Airway epithelial cell (primary cell): ENCODE results near the gene VPS26B. TPM values are rescaled to one million over a fixed set of nuclear protein-coding genes. Genes with fewer than 3 reads are reported as not detected.

Experiments
- total RNA-seq: library from RNA; depleted of rRNA; stranded (reverse); fragments of >200 nt; gene quantifications from 2 replicates; pipeline ENCODE4 v1.2.3, GENCODE V29; 2015

Gene VPS26B
- 38.1 and 40.7 TPM in 2 replicates for total RNA-seq

DNA sequence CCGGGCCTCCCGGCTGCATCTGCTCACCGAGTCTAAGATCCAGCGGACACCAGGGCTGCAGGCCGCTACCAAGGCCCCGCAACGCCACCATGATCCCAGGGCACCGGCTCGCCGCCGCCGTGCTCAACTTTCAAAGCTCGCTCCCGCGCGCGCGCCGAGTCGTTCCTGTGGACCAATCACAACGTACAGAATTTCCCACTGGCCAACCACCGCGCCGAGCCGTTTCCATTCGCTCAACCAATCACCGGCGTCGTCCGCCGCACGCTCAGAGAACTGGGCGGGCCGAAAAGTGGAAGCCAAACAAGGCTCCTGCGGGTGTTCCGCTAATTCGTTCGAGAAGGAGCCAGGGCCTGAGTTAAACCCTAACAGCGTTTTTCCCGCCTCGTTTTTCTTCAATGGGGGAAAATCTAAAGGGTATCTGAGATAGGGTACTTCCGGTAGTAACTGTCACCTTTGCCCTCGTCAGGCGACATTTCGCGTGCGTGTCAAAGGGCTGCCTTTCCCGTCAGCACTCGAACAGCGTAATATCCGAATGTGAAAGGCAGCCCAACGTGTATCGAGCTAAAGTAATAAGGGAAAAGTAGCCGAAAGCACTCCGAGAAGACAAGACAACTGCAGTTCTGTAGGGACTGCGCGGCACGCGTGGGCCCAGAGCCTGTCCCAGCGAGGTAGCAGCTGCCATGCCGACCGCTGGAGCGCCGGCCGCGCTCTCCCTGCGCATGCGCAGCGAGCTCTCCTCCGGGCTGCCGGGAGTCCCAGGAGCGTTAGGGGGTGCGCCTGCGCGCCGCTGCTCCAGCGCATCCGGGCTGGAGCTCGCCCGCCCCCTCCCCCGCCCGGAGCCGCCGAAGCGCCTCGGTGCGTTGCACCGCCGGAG lies at the start of gene VPS26B, which contains the start of gene NCAPD3:
Gene VPS26B, plus strand, starts transcription at position 836 of the 874 bp plus-strand sequence. CDS start 452 bp downstream, outside the sequence.
Gene NCAPD3, minus strand, starts transcription at position 132 of the 874 bp plus-strand sequence. Its CDS starts 41 bp downstream, at position 91.

DNA sequence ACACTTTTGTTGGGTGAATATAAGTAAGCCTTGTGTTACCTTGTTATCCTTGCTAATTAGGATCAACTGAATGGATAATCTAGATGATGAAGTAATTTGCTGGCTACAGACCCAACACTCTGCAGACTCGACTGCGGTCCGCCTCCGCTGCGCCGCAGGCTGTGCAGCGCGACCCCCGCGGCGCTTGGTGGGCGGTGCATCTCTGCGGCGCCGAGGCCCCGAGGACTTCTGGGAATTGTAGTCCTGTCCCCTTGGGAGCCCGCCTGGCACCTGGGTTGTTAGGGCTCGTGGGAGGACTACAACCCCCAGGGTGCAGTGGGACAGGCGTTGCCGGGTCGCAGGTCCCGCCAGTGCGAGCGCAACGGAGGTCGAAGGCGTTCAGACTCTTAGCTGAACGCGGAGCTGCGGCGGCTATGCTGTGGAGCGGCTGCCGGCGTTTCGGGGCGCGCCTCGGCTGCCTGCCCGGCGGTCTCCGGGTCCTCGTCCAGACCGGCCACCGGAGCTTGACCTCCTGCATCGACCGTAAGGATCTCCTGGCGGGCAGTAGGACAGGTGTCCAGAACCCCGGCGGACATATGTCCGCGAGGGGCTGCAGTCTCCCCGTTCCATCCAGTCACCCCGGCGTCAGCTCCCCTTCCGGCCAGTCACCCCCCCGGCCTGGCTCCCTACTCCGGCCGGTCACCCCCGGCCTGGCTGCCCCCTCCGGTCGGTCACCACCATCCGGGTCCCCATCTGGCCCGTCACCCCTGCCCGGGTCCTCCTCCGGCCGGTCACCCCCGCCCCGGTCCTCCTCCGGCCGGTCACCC lies 28.9 kb downstream of the VPS26B start, which contains the start of the genes ACAD8 and THYN1:
Gene ACAD8, plus strand, starts transcription at position 381 of the 806 bp plus-strand sequence. Its CDS starts 33 bp downstream, at position 414.
Gene THYN1, minus strand, starts transcription at position 165 of the 806 bp plus-strand sequence. CDS start 470 bp downstream, outside the sequence.

DNA sequence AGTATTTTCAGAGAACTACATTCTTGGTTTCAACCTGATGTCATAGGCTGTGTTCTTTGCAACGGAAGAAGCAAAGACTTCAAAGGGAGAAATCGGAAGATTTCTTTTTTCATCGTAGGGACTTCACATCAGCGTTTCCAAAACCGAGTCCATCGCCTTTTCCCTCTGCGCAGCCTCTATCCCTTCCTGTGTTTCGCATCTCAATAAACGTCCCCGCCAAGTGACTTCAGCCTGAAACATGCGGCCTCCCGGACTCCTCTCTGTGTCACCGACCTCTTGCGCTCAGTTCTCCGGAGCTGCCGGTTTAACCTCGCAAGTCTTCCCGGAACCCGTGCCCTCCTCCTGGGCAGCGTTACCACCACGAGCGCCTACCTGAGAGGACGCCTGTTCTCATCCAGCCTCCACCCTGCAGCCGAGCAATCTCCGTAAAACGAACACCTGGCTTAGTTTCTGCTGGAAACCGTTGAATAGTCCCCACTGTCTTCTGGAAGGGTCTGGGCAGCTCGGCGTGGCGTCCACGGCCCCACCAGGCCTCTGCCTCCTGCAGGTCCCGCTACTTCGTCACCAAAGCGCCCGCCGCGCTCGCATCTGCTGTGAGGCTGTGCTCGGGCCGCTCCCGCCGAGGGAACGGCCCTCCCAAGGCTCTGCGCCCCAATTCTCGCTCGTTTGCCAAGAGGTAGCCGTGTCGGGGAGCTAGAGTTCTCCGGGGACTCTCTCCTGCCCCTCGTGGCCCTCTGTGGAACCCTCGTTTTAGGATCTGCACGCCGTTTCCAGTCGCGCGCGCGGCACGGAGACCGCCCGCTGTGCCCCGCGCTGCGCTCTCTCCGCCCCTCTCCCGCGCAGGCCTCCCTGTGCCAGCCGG lies 51.3 kb downstream of the VPS26B start, which contains the start of gene GLB1L3:
Gene GLB1L3, plus strand, starts transcription at position 846 of the 862 bp plus-strand sequence. CDS start 362 bp downstream, outside the sequence.

Other genes with a start within 250 kb of the VPS26B start
- 2.7 and 7.4 TPM in 2 replicates for gene JAM3, start 155.6 kb upstream of the VPS26B start, total RNA-seq
- 17.7 and 21.2 TPM in 2 replicates for gene NCAPD3, start 704 bp upstream of the VPS26B start, total RNA-seq
- gene THYN1, start 28.7 kb downstream of the VPS26B start, total RNA-seq, result 51.9 and 63.5 TPM in 2 replicates
- 16.6 and 16.8 TPM in 2 replicates for gene ACAD8, start 28.9 kb downstream of the VPS26B start, total RNA-seq
- 0.19 and 0.42 TPM in 2 replicates for gene GLB1L3, start 51.7 kb downstream of the VPS26B start, total RNA-seq
- 2.9 and 4.0 TPM in 2 replicates for gene GLB1L2, start 107.3 kb downstream of the VPS26B start, total RNA-seq
- gene B3GAT1, start 187.6 kb downstream of the VPS26B start, total RNA-seq, result not detected in 2 replicates